Keratinocyte (primary cell): Measurements from ENCODE around the gene CLSTN2.

Source experiments
- CTCF ChIP-seq, 3 experiments: IDR thresholded peaks in 1 of 3; conservative IDR thresholded peaks in 1 of 3; optimal IDR thresholded peaks in 1 of 3; 2 replicates in 2 of 3; 3 replicates in 1 of 3; pipeline versions ENCODE3 to v1.5.1; 2011; ENCODE audit warnings: low read length in 3 of 3, mild to moderate bottlenecking in 3 of 3, moderate library complexity in 2 of 3, control low read depth in 1 of 3, inconsistent platforms in 1 of 3; ENCODE audit not compliant: insufficient read depth in 2 of 3; ENCODE audit errors: extremely low read depth in 1 of 3
- EZH2 ChIP-seq: IDR thresholded peaks from one replicate; pipeline ENCODE4 v1.6.1; 2012; ENCODE audit warnings: inconsistent platforms, mild to moderate bottlenecking, low read length, moderate library complexity

GRCh38 chr3:140103166-140103565 is 168.2 kb downstream of the CLSTN2 start:
- TF ChIP-seq CTCF (optimal IDR thresholded peaks at IDR 0.05 in 1 of 3, IDR thresholded peaks at IDR 0.05 in 1 of 3, conservative IDR thresholded peaks at IDR 0.05 in 1 of 3; ENCODE audit: extremely low read depth in 1 of 3, insufficient read depth in 2 of 3, low read length in 3 of 3) (no peak), EZH2 (no peak)
